Activated CD4-positive, CD25-positive, alpha-beta regulatory T cell treated with anti-CD3 and anti-CD28 coated beads, Interleukin-2, amount 50 U/mL, for 24 hours (primary cell): ENCODE measurements around the gene NAT10.
A peak's percentile ranks its signal among the peaks of the same experiment; 100 is the strongest.

Experiments
- ATAC-seq, 2 donors: fragments of 150-1000 bp; cut with Tn5 transposase; one replicate each; pipeline ENCODE4 v1.10.0; 2021; ENCODE audit warnings: mild to moderate bottlenecking in 1 of 2, moderate library complexity in 1 of 2

NAT10 gene

DNA sequence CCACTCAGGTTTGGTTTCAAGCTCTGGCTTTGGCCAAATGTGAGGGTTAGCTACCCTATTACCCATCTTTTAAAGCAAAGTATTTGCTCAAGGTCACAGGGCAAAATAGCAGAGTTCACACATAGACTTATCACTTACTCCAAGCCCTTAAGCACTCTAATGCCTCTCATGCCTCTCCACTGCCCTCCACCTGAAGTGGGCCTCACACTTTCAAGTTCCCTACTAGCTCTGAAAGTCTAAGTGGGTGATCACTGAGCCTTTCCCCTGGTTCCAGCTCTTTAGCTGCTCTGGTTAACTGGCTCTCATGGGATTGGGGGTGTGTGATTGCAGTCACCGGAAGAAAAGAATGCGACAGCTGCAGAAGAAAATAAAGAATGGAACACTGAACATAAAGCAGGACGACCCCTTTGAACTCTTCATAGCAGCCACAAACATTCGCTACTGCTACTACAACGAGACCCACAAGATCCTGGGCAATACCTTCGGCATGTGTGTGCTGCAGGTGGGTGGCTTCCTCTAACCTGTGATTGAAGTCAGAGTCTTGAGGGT is 6.4 kb downstream of the NAT10 start:
- ATAC-seq = no peak

DNA sequence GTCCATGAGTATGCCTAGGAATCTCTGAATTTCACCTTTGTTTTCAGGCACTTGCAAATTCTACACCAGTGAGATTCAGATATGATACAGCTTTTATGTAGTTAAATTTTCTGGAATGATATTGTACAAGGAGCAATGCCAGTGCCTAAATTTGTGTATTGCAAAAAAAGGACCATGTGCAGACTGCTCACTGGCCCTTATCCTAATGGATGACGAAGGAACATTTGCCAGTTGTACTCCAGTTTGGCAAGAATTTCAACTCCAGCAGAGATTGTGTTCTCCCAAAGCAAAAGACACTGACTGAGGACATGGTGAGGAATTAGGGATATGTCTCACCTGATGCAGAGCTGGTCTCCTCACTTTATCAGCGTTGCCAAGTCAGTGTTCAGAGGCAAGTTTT is 8.6 kb downstream of the NAT10 start:
- no peak for ATAC-seq

GRCh38 chr11:34114471-34114870 is 9.0 kb downstream of the NAT10 start:
- no peak for ATAC-seq

DNA sequence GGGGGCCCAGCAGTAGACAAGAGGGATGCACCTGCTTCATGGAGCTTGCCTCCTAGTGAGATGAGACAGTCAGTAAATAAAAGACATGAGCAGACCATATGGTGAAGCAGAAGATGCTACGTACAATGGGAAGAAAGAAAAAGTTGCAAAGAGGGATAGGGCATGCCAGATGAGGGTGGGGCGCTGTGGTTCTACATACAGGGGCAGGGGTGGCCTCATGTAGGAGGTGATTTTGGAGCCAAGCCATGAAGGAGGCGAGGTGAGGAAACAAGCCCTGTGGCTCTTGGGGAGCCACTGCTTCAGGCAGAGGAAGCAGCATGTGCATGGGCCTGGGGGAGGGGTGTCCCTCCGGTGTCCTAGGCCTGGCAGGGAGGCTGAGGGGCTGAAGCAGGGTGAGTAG is 15.2 kb downstream of the NAT10 start:
- ATAC-seq = no peak

DNA sequence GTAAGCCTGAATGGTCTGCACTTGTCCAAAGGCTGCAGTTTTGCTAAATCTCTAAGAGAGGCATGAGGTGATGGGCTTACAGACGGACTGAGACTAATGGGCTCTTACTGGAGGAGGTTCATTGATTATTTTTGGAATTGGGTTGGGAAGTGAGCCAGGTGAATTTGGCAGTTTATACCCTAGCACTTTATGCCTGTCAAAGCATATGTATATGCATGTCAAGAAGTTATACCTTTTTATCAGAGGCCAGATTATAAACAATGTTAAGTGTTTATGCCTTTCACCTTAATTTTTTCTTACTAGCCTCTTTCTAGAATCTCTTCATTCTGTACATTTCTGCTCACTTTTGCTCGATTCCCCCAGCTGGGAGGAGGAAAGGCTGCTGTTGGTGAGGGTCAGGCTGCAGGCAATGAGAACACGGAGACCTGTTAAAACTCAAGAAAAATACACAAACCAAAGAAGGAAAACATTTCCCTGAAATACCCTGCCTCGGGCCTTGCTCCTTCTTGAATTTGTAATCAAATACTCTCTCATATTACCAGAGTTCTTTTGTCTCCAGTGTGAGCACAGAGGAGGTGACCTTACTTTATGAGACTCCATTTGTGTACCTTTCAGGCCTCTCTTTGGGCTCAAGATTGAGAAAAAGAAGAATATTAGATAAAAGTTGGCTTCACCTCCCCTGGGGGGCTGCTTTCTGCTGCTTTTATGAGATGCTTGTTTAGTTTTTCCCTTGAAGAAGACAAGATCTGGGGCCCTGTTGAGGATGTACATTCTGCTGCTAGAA is 19.6 kb downstream of the NAT10 start:
- no peak for ATAC-seq

DNA sequence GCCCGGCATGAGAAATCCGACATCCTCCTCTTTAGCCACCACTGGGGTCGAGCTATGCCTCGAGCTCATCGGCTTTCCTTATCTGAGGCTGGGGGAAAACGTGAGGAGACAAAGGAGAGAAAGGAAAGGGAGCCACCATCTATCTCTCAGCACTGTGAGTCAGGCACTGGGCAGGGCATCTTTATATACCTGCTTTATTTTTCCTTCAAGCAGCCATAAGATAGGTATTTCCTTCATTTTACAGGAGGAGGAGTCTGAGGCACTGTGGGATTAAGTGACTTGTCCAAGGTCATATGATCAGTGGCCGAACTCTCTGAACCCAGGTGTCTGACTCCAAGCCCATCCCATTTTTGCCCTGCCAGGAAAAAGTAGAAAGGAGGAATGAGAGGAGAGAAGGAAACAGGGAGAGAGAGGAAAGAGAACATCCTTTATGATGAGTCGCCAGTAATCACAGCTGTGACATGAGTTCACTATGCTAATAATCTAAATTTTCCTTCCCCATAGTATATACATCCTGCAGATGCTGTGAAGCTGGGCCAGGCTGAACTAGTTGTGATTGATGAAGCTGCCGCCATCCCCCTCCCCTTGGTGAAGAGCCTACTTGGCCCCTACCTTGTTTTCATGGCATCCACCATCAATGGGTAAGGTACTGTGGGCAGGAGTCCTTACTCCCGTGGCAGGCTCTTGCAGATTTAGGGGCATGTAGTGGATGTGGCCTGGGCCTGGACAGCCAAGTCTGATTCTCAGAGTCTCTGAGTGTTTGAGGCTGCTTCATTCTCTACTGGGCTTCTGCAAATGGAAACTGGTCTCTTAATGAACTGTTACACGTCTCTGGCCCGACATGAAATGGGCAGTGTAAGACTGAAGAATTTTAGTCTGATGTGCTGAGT is 21.8 kb downstream of the NAT10 start:
- ATAC-seq = no peak

DNA sequence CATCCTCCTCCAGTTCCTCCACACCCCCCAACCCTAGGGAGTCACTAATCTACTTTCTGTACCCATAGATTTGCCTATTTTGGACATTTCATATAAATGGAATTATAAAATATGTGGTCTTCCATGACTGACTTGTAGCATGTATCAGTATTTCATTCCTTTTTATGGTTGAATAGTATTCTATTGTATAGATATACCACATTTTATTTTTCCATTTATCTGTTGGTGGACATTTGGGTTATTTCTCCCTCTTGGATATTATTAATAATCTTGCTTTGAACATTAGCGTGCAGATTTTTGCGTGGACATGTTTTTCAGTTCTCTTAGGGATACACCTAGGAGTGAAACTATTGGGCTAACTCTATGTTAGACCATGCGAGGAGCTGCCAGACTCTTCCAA is 23.4 kb downstream of the NAT10 start:
- no peak for ATAC-seq

DNA sequence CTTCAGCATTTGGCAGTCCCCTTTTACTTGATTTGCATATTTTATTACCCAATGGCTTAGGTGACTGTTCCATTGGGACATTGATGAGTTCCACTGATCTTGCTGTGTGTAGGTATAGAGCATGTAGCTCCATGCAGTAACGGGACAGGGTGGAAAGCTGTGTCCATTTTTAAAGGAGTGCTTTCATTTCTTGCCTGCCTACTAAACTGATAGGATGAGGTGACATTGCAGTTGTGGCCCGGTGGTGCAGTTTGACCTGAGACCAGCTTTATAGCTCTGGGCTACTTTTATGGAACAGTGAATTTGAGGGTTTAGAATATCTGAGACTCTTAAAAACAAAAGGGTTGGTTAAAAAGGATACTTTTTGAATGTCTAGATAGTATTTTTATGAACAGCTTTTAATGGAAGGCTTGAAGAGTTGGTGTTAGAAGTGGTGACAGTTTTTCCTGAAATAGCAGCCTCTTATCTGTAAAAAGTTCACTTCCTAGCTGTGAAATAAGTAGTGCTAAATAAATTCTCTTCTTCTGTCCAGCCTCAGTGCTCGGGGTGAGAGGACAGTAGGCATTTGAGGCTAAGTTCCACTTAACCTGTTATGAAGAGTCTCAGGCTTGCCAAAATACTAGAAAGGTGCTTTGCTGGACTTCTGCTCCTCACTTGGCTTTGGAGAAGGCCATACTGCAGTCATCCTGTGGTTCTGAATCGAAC is 27.0 kb downstream of the NAT10 start:
- ATAC-seq = no peak

GRCh38 chr11:34134765-34135164 is 29.3 kb downstream of the NAT10 start:
- no peak for ATAC-seq

DNA sequence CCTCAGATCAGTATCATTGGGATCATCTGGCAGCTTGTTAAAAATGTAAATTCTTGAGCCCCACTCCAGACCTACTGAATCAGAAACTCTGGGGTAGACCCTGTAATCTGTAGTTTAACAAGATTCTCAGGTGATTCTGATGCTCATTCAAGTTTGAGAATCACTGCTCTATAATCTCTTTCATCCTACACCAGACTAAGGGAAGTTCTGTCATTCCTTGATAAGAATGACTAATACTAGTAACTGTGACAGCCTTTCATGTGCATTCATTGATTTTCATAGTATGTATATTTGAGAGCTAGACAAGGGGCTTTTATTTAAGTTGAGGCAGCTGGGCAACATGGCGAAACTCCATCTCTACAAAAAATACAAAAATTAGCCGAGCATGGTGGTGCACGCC is 30.0 kb downstream of the NAT10 start:
- peak; percentile 51 to 76 for ATAC-seq

GRCh38 chr11:34136420-34136819 is 31.0 kb downstream of the NAT10 start:
- no peak for ATAC-seq

GRCh38 chr11:34139346-34139745 is 33.9 kb downstream of the NAT10 start:
- ATAC-seq = no peak

- no peak for ATAC-seq
These were observed 34.7 kb downstream of the NAT10 start for GRCh38 chr11:34140149-34140548.

- ATAC-seq = no peak
These were observed 37.6 kb downstream of the NAT10 start for GRCh38 chr11:34143048-34143447.

GRCh38 chr11:34145073-34145472 is 39.6 kb downstream of the NAT10 start:
- ATAC-seq = no peak

- ATAC-seq = no peak
These were observed 40.5 kb downstream of the NAT10 start for GRCh38 chr11:34145847-34146381.

- ATAC-seq = no peak
These were observed 41.0 kb downstream of the NAT10 start for GRCh38 chr11:34146411-34146810.

- no peak for ATAC-seq
These were observed 41.4 kb downstream of the NAT10 start for GRCh38 chr11:34146866-34147265.

GRCh38 chr11:34147581-34147980 is 42.2 kb downstream of the NAT10 start:
- no peak for ATAC-seq

DNA sequence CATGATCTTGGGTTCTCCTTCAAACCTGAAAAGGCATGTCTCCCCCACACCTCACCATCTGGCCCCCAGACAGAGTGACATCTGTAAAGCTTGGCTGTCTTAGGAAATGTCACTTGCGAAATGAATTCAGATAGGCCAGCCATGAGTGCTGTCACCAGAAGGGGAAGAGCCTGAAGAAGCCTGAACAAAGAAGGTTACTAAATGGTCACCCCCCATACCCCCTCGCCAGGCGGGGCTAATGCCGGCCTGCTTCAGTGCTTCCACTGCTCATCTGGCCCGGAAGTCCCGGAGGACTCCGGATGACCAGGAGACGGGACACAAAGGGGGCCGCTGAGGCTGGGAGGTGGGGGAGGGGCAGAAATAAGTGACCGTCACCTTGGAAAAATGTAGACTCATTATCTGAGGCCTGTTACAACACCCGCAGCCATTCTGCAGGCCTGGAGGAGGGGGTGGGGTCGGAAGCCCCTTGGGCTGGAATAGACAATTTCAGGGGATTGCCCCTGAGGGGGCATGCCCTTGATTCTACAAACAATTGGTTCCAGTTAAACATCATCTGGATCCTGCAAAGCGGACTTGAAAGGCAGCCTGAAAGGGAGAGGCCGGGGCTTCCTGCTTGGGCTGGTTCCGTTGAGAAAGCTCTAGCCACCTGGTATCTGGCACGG is 43.2 kb downstream of the NAT10 start:
- no peak for ATAC-seq

DNA sequence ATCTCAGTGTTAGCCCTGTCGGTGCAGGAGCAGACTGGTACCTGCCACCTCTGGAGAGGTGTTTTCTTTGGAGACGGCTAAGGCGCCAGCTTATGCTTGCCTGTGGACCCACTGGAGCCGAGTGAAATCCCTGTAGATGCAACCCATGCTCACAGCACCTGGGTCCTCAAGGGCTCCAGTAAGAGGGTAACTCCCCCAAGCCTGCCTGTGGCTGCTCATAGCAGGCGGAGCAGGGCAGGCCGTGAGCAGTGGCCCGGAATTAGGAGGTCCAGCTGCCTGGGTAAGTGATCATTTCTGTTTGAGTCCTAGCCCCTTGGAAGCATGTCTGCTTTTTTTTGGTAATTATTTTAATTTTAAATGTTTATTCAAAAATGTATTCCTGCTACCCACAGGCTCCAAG is 43.8 kb downstream of the NAT10 start:
- no peak for ATAC-seq

DNA sequence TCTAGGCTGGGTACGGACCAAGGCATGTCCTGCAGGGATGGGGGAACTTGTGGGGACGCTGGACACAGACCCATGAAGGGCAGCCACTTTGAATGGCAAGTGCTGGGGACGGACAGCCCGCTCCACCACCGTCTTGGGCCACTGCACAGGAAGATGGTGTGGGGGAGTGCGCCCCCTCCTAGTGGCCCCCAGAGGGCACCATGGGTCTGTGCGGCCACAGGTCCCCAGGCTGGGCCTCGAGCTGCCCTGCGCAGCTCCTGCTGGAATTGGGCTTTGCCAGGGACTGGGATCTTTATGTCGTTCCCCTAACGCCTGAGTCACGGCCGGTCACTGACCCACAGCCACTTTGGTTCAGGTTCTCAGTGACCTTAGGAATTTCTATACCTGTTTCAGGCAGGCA is 44.4 kb downstream of the NAT10 start:
- ATAC-seq = no peak
